Keratinocyte (primary cell): ENCODE results near the gene RAB9A. TPM values are rescaled to one million over a fixed set of nuclear protein-coding genes. Genes with fewer than 3 reads are reported as not detected.

ENCODE experiments used
- DNase-seq: peaks from one replicate; pipeline ENCODE4 v3.0.0-alpha.2; 2011; ENCODE audit warnings: low read depth, missing footprints, low spot score
- FAIRE-seq: peaks from 2 replicates; lab custom pipeline; 2011; peaks lifted over from hg19 to GRCh38; lab: Jason Lieb, UNC
- H2AFZ ChIP-seq: 2 replicates; pipeline ENCODE4 v1.6.0; 2012; ENCODE audit warnings: low read length, control low read depth, inconsistent platforms; ENCODE audit not compliant: control insufficient read depth
- H3K27ac ChIP-seq: 2 replicates; pipeline ENCODE4 v1.5.1; 2011; ENCODE audit warnings: low read length; ENCODE audit not compliant: control insufficient read depth, insufficient read depth
- H3K27me3 ChIP-seq: 3 replicates; pipeline ENCODE4 v1.6.0; 2011; ENCODE audit warnings: low read length; ENCODE audit not compliant: control insufficient read depth, insufficient read depth; ENCODE audit errors: extremely low read depth
- H3K36me3 ChIP-seq, 2 experiments: 2 replicates in 1 of 2; 3 replicates in 1 of 2; pipeline ENCODE4 v1.5.1; 2011; ENCODE audit warnings: low read length in 2 of 2, mild to moderate bottlenecking in 1 of 2; ENCODE audit not compliant: control insufficient read depth in 2 of 2, insufficient read depth in 2 of 2; ENCODE audit errors: extremely low read depth in 1 of 2
- H3K4me1 ChIP-seq: 3 replicates; pipeline ENCODE4 v1.5.1; 2011; ENCODE audit warnings: low read length; ENCODE audit not compliant: control insufficient read depth, insufficient read depth; ENCODE audit errors: extremely low read depth
- H3K4me2 ChIP-seq: 3 replicates; pipeline ENCODE4 v1.6.0; 2011; ENCODE audit warnings: low read depth, low read length; ENCODE audit not compliant: control insufficient read depth, insufficient read depth; ENCODE audit errors: extremely low read depth
- H3K4me3 ChIP-seq, 3 experiments: fragments of 200-600 bp in 1 of 3; sonication (generic) in 1 of 3; 2 replicates in 2 of 3; 3 replicates in 1 of 3; pipeline ENCODE4 v1.5.1; 2011 to 2016; ENCODE audit warnings: low read length in 3 of 3, mild to moderate bottlenecking in 3 of 3, control low read depth in 2 of 3, inconsistent platforms in 1 of 3, low read depth in 1 of 3, mixed read lengths in 1 of 3, mixed run types in 1 of 3, moderate library complexity in 1 of 3; ENCODE audit not compliant: control insufficient read depth in 2 of 3, insufficient read depth in 2 of 3; ENCODE audit errors: extremely low read depth in 1 of 3
- H3K79me2 ChIP-seq: 2 replicates; pipeline ENCODE4 v1.6.0; 2012; ENCODE audit warnings: low read length; ENCODE audit not compliant: control insufficient read depth, insufficient read depth
- H3K9ac ChIP-seq: 3 replicates; pipeline ENCODE4 v1.6.0; 2011; ENCODE audit warnings: low read length; ENCODE audit not compliant: control insufficient read depth, insufficient read depth; ENCODE audit errors: extremely low read depth
- H3K9me1 ChIP-seq: 3 replicates; pipeline ENCODE4 v1.6.0; 2011; ENCODE audit warnings: low read length; ENCODE audit not compliant: control insufficient read depth, insufficient read depth; ENCODE audit errors: extremely low read depth
- H3K9me3 ChIP-seq: 2 replicates; pipeline ENCODE4 v1.5.1; 2012; ENCODE audit warnings: low read depth, low read length; ENCODE audit not compliant: control insufficient read depth
- H4K20me1 ChIP-seq: 3 replicates; pipeline ENCODE4 v1.6.0; 2011; ENCODE audit warnings: low read length; ENCODE audit not compliant: control insufficient read depth, insufficient read depth; ENCODE audit errors: extremely low read depth
- CTCF ChIP-seq, 3 experiments: IDR thresholded peaks in 1 of 3; conservative IDR thresholded peaks in 1 of 3; optimal IDR thresholded peaks in 1 of 3; 2 replicates in 2 of 3; 3 replicates in 1 of 3; pipeline versions ENCODE3 to v1.5.1; 2011; ENCODE audit warnings: low read length in 3 of 3, mild to moderate bottlenecking in 3 of 3, moderate library complexity in 2 of 3, control low read depth in 1 of 3, inconsistent platforms in 1 of 3; ENCODE audit not compliant: insufficient read depth in 2 of 3; ENCODE audit errors: extremely low read depth in 1 of 3
- EZH2 ChIP-seq: IDR thresholded peaks from one replicate; pipeline ENCODE4 v1.6.1; 2012; ENCODE audit warnings: inconsistent platforms, mild to moderate bottlenecking, low read length, moderate library complexity
- dilution Hi-C: fragments of 300-500 bp; cut with MboI; formaldehyde crosslinking; loops from one replicate; pipeline ENCODE4 v1.7.0; 2020; ENCODE audit warnings: low sequenced_read_pairs; ENCODE audit not compliant: extremely low pct_ligation_motif_present
- polyA plus RNA-seq, 5 experiments: library from polyadenylated mRNA; depleted of rRNA in 3 of 5; stranded (reverse) in 3 of 5; stranded (forward) in 1 of 5; unstranded in 1 of 5; fragments of >200 nt; gene quantifications; 1 replicate in 1 of 5; 2 replicates in 3 of 5; 3 replicates in 1 of 5; pipeline versions ENCODE4 v1.2.1 to v1.2.3, GENCODE V29; 2011 to 2012; ENCODE audit warnings: missing spikeins in 2 of 5, low read depth in 1 of 5, low replicate concordance in 1 of 5

The RAB9A gene
- polyA plus RNA-seq, 1 donor (not counting 4 experiments of a cell fraction or from before 2014, with no cell fraction given), result 46.0 TPM

GRCh38 chrX:13711141-13711540 lies 22.2 kb downstream of the RAB9A start:
- Histone ChIP-seq H3K9me3 (no peaks in the 10 kb centered on the region), H3K27me3 (no peaks in the 10 kb centered on the region), H3K36me3 (peaks cover 16% of the 10 kb centered on the region in 2 experiments), H4K20me1 (no peaks in the 10 kb centered on the region), H2AFZ (no peak overlapping the region), H3K9ac (no peak overlapping the region), H3K27ac (no peak overlapping the region), H3K4me3 (no peak overlapping the region), H3K4me1 (no peaks in the 10 kb centered on the region), H3K9me1 (no peaks in the 10 kb centered on the region), H3K4me2 (no peak overlapping the region), H3K79me2 (peaks cover 8% of the 10 kb centered on the region)
- TF ChIP-seq CTCF (optimal IDR thresholded peaks at IDR 0.05 in 1 of 3, IDR thresholded peaks at IDR 0.05 in 1 of 3, conservative IDR thresholded peaks at IDR 0.05 in 1 of 3; ENCODE audit: extremely low read depth in 1 of 3, insufficient read depth in 2 of 3, low read length in 3 of 3), result no peak
- no peak for TF ChIP-seq EZH2
- peak; percentile 36 for FAIRE-seq
- dilution Hi-C loops, result no loop called here
- DNase-seq, result no peak

GRCh38 chrX:13716455-13716854 lies 27.5 kb downstream of the RAB9A start:
- Histone ChIP-seq H3K27me3 (no peaks in the 10 kb centered on the region), H2AFZ (no peak overlapping the region), H3K36me3 (peaks cover 14 to 18% of the 10 kb centered on the region in 2 experiments), H3K27ac (no peak overlapping the region), H3K9ac (no peak overlapping the region), H3K4me2 (no peak overlapping the region), H4K20me1 (no peaks in the 10 kb centered on the region), H3K79me2 (peaks cover 9% of the 10 kb centered on the region), H3K4me1 (no peaks in the 10 kb centered on the region), H3K9me3 (no peaks in the 10 kb centered on the region), H3K9me1 (no peaks in the 10 kb centered on the region), H3K4me3 (no peak overlapping the region)
- dilution Hi-C loops, result no loop called here
- DNase-seq, result no peak
- TF ChIP-seq CTCF (optimal IDR thresholded peaks at IDR 0.05 in 1 of 3, IDR thresholded peaks at IDR 0.05 in 1 of 3, conservative IDR thresholded peaks at IDR 0.05 in 1 of 3; ENCODE audit: extremely low read depth in 1 of 3, insufficient read depth in 2 of 3, low read length in 3 of 3) (no peak), EZH2 (no peak)
- FAIRE-seq, result no peak
